GM21717 (cell line): Measurements from ENCODE around the gene MRPS2.

Experiments
- ATAC-seq: cut with Tn5 transposase; IDR thresholded peaks from one replicate; pipeline ENCODE4 v1.9.1; 2021; ENCODE audit warnings: mild to moderate bottlenecking, moderate library complexity; ENCODE audit not compliant: unreplicated experiment

MRPS2 gene

GRCh38 chr9:135480071-135480939 is 20.2 kb upstream of the MRPS2 start:
- ATAC-seq: no peak

- ATAC-seq: no peak
Measured at GRCh38 chr9:135480940-135481310, 19.6 kb upstream of the MRPS2 start.

GRCh38 chr9:135482015-135482754 is 18.3 kb upstream of the MRPS2 start:
- ATAC-seq: no peak

GRCh38 chr9:135484460-135485277 is 15.8 kb upstream of the MRPS2 start:
- ATAC-seq: no peak

GRCh38 chr9:135485385-135485784 is 15.1 kb upstream of the MRPS2 start:
- ATAC-seq: no peak

GRCh38 chr9:135485832-135486231 is 14.7 kb upstream of the MRPS2 start:
- ATAC-seq: no peak

GRCh38 chr9:135486267-135487065 is 14.0 kb upstream of the MRPS2 start:
- no peak for ATAC-seq

GRCh38 chr9:135487281-135488012 is 13.0 kb upstream of the MRPS2 start:
- no peak for ATAC-seq

GRCh38 chr9:135488013-135488330 is 12.5 kb upstream of the MRPS2 start:
- ATAC-seq: no peak

GRCh38 chr9:135488527-135488926 is 12.0 kb upstream of the MRPS2 start:
- no peak for ATAC-seq

- ATAC-seq: no peak
Measured at GRCh38 chr9:135489188-135489906, 11.1 kb upstream of the MRPS2 start.

GRCh38 chr9:135490166-135490870 is 10.2 kb upstream of the MRPS2 start:
- ATAC-seq: no peak

- no peak for ATAC-seq
Measured at GRCh38 chr9:135490980-135491464, 9.5 kb upstream of the MRPS2 start.

GRCh38 chr9:135491764-135492163 is 8.7 kb upstream of the MRPS2 start:
- ATAC-seq: no peak

GRCh38 chr9:135492886-135493669 is 7.4 kb upstream of the MRPS2 start:
- ATAC-seq: no peak

- no peak for ATAC-seq
Measured at GRCh38 chr9:135494791-135495559, 5.5 kb upstream of the MRPS2 start.
